Vagina (tissue), 2 donors: ENCODE results near the gene ERBB4. TPM values are rescaled to one million over a fixed set of nuclear protein-coding genes. Genes with fewer than 3 reads are reported as not detected.

ENCODE experiments used
- DNase-seq, 2 donors: peaks; one replicate each; pipeline ENCODE4 v3.0.0-alpha.2; 2017; ENCODE audit errors: extremely low spot score in 2 of 2
- H3K27ac ChIP-seq: fragments of 200-600 bp; sonication (generic); one replicate; pipeline ENCODE4 v1.5.1; 2019
- H3K27me3 ChIP-seq: fragments of 200-600 bp; sonication (generic); one replicate; pipeline ENCODE4 v1.5.1; 2019
- H3K36me3 ChIP-seq, 2 donors: fragments of 200-600 bp; sonication (generic); one replicate each; pipeline ENCODE4 v1.5.1; 2017 to 2019
- H3K4me1 ChIP-seq: fragments of 200-600 bp; sonication (generic); one replicate; pipeline ENCODE4 v1.5.1; 2019
- H3K4me3 ChIP-seq, 2 donors: fragments of 200-600 bp; sonication (generic); 1 replicate in 1 of 2; 2 replicates in 1 of 2; pipeline ENCODE4 v1.5.1; 2016 to 2019
- H3K9me3 ChIP-seq: fragments of 200-600 bp; sonication (generic); one replicate; pipeline ENCODE4 v1.5.1; 2019
- CTCF ChIP-seq, 3 experiments: fragments of 450-650 bp in 2 of 3; fragments of 200-600 bp in 1 of 3; sonication (generic) in 1 of 3; IDR thresholded peaks; one replicate each; pipeline ENCODE4 v1.5.1; 2017 to 2019; ENCODE audit warnings: antibody characterized with exemption in 3 of 3, mild to moderate bottlenecking in 2 of 3, moderate library complexity in 2 of 3
- POLR2A ChIP-seq, 2 donors: fragments of 450-650 bp; IDR thresholded peaks; one replicate each; pipeline ENCODE4 v1.6.1; 2017; ENCODE audit warnings: antibody characterized with exemption in 2 of 2, mild to moderate bottlenecking in 2 of 2, moderate library complexity in 2 of 2
- POLR2AphosphoS5 ChIP-seq, 2 donors: sonication (generic); formaldehyde crosslinking; IDR thresholded peaks; one replicate each; pipeline ENCODE4 v1.9.0; 2017; ENCODE audit warnings: antibody characterized with exemption in 2 of 2, mild to moderate bottlenecking in 2 of 2, low read depth in 1 of 2; ENCODE audit not compliant: insufficient read depth in 1 of 2
- intact Hi-C: fragments of 100-400 bp; cut with DNase I; formaldehyde crosslinking; loops from one replicate; pipeline ENCODE4 v1.15.1; 2023
- total RNA-seq: library from RNA; depleted of rRNA; stranded (reverse); fragments of >200 nt; gene quantifications from one replicate; pipeline ENCODE4 v1.2.3, GENCODE V29; 2016

The ERBB4 gene
- total RNA-seq, 1 donor from 2014 or later, result 0.25 TPM

DNA sequence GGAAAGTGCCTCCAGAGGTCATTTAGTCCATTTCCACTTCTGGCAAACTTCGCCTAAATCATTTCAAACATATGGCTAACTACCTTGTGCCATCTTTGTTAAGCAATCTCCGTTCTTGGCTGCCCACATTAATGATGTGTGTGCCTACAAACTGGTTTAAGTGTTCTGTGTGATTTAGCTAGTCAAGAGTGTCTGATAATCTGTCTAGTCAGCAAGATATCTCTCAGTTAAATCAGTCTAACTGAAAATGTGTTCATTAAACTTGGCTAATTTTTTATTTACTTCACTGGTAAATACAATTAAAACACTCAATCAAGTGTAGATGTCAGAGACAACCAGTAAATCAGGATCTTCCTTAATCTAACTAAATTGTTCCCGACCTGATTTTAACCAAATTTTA is 352.4 kb downstream of the ERBB4 start:
- no peak overlapping the region for H3K4me3 ChIP-seq
- DNase-seq, result no peak
- TF ChIP-seq POLR2AphosphoS5 (IDR thresholded peaks at IDR 0.05; ENCODE audit: insufficient read depth in 1 of 2, low read depth in 1 of 2), result no peak
- no peak for TF ChIP-seq CTCF (IDR thresholded peaks at IDR 0.05)
- TF ChIP-seq POLR2A (IDR thresholded peaks at IDR 0.05), result no peak
- H3K36me3 ChIP-seq, result no peaks in the 10 kb centered on the region
- H3K27me3 ChIP-seq, result no peaks in the 10 kb centered on the region
- no peaks in the 10 kb centered on the region for H3K9me3 ChIP-seq
- no peak overlapping the region for H3K27ac ChIP-seq
- intact Hi-C loops, result no loop called here
- no peaks in the 10 kb centered on the region for H3K4me1 ChIP-seq

GRCh38 chr2:212181646-212182045 is 357.0 kb downstream of the ERBB4 start:
- no peaks in the 10 kb centered on the region for H3K36me3 ChIP-seq
- TF ChIP-seq POLR2AphosphoS5 (IDR thresholded peaks at IDR 0.05; ENCODE audit: insufficient read depth in 1 of 2, low read depth in 1 of 2) (no peak), CTCF (IDR thresholded peaks at IDR 0.05) (no peak), POLR2A (IDR thresholded peaks at IDR 0.05) (no peak)
- no peak overlapping the region for H3K27ac ChIP-seq
- H3K4me1 ChIP-seq, result no peaks in the 10 kb centered on the region
- H3K4me3 ChIP-seq, result no peak overlapping the region
- H3K27me3 ChIP-seq, result no peaks in the 10 kb centered on the region
- no peak for DNase-seq
- no peaks in the 10 kb centered on the region for H3K9me3 ChIP-seq
- intact Hi-C loops, result no loop called here

- no peak overlapping the region for H3K27ac ChIP-seq
- no peak for TF ChIP-seq POLR2AphosphoS5 (IDR thresholded peaks at IDR 0.05; ENCODE audit: insufficient read depth in 1 of 2, low read depth in 1 of 2)
- no peak for TF ChIP-seq POLR2A (IDR thresholded peaks at IDR 0.05)
- no peak for TF ChIP-seq CTCF (IDR thresholded peaks at IDR 0.05)
- H3K4me1 ChIP-seq, result no peaks in the 10 kb centered on the region
- no peaks in the 10 kb centered on the region for H3K36me3 ChIP-seq
- no peak overlapping the region for H3K4me3 ChIP-seq
- intact Hi-C loops, result no loop called here
- H3K27me3 ChIP-seq, result no peaks in the 10 kb centered on the region
- H3K9me3 ChIP-seq, result no peaks in the 10 kb centered on the region
- no peak for DNase-seq
Measured at GRCh38 chr2:212180408-212181083, 358.1 kb downstream of the ERBB4 start.

- H3K4me3 ChIP-seq, result no peak overlapping the region
- H3K27me3 ChIP-seq, result no peaks in the 10 kb centered on the region
- TF ChIP-seq POLR2AphosphoS5 (IDR thresholded peaks at IDR 0.05; ENCODE audit: insufficient read depth in 1 of 2, low read depth in 1 of 2), result no peak
- no peak for TF ChIP-seq CTCF (IDR thresholded peaks at IDR 0.05)
- no peak for TF ChIP-seq POLR2A (IDR thresholded peaks at IDR 0.05)
- DNase-seq, result no peak
- H3K27ac ChIP-seq, result no peak overlapping the region
- H3K36me3 ChIP-seq, result no peaks in the 10 kb centered on the region
- intact Hi-C loops, result no loop called here
- no peaks in the 10 kb centered on the region for H3K9me3 ChIP-seq
- no peaks in the 10 kb centered on the region for H3K4me1 ChIP-seq
Measured at GRCh38 chr2:212177724-212178123, 360.9 kb downstream of the ERBB4 start.

GRCh38 chr2:212176151-212176550 is 362.5 kb downstream of the ERBB4 start:
- Histone ChIP-seq H3K36me3 (no peaks in the 10 kb centered on the region), H3K4me1 (no peaks in the 10 kb centered on the region), H3K27ac (no peak overlapping the region), H3K9me3 (no peaks in the 10 kb centered on the region), H3K4me3 (no peak overlapping the region), H3K27me3 (no peaks in the 10 kb centered on the region)
- DNase-seq, result no peak
- intact Hi-C loops, result no loop called here
- no peak for TF ChIP-seq POLR2AphosphoS5 (IDR thresholded peaks at IDR 0.05; ENCODE audit: insufficient read depth in 1 of 2, low read depth in 1 of 2)
- TF ChIP-seq CTCF (IDR thresholded peaks at IDR 0.05), result no peak
- TF ChIP-seq POLR2A (IDR thresholded peaks at IDR 0.05), result no peak
